ENCODE results near the gene SPATA32. TPM values are rescaled to one million over a fixed set of nuclear protein-coding genes. Genes with fewer than 3 reads are reported as not detected.

The SPATA32 gene
- under 1 TPM in 1 of 7 donors, not detected in 6; 0.12 TPM for total RNA-seq
- polyA plus RNA-seq: not detected
- long read RNA-seq, donor 1: 0 reads
- long read RNA-seq, donor 2: 0 reads
- long read RNA-seq, donor 3: 0 reads

GRCh38 chr17:45261577-45262515 lies at the start of gene SPATA32:
SPATA32 (minus strand) TSS chr17:45262094; CDS start chr17:45262016, 78 bp downstream.
- Histone ChIP-seq H3K9me3 (no peaks in the 10 kb centered on the region), H3K27me3 (no peaks in the 10 kb centered on the region), H3K4me3 (peak within 1 kb of the TSS; percentile 67), H3K36me3 (no peaks in the 10 kb centered on the region), H3K27ac (peak within 1 kb of the TSS; percentile 3 to 36), H3K4me1 (ENCODE audit: insufficient read depth) (peaks cover 4% of the 10 kb centered on the region)
- no peak for TF ChIP-seq POLR2A (IDR thresholded peaks at IDR 0.05)
- TF ChIP-seq, protein P1, sequence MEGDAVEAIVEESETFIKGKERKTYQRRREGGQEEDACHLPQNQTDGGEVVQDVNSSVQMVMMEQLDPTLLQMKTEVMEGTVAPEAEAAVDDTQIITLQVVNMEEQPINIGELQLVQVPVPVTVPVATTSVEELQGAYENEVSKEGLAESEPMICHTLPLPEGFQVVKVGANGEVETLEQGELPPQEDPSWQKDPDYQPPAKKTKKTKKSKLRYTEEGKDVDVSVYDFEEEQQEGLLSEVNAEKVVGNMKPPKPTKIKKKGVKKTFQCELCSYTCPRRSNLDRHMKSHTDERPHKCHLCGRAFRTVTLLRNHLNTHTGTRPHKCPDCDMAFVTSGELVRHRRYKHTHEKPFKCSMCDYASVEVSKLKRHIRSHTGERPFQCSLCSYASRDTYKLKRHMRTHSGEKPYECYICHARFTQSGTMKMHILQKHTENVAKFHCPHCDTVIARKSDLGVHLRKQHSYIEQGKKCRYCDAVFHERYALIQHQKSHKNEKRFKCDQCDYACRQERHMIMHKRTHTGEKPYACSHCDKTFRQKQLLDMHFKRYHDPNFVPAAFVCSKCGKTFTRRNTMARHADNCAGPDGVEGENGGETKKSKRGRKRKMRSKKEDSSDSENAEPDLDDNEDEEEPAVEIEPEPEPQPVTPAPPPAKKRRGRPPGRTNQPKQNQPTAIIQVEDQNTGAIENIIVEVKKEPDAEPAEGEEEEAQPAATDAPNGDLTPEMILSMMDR (IDR thresholded peaks at IDR 0.05): no peak
- no peak for TF ChIP-seq EP300 (IDR thresholded peaks at IDR 0.05)
- DNase-seq: peak; percentile 60 to 77 (median 73)
- intact Hi-C loops (cut with DNase I): no loop called here
- 2 to 3% (median 2%) methylated on average over 55 to 68 of the region's 68 CpGs for WGBS, 3 donors

GRCh38 chr17:45311401-45311759 lies 49.5 kb upstream of the SPATA32 start:
- Histone ChIP-seq H3K9me3 (no peaks in the 10 kb centered on the region), H3K27ac (no peak overlapping the region), H3K4me1 (ENCODE audit: insufficient read depth) (peaks cover 22% of the 10 kb centered on the region), H3K4me3 (no peak overlapping the region), H3K36me3 (no peaks in the 10 kb centered on the region), H3K27me3 (no peaks in the 10 kb centered on the region)
- 87 to 94% (median 91%) methylated on average over 4 of the region's 4 CpGs for WGBS, 3 donors
- TF ChIP-seq, protein P1 (IDR thresholded peaks at IDR 0.05): no peak
- no peak for TF ChIP-seq EP300 (IDR thresholded peaks at IDR 0.05)
- no peak for DNase-seq
- intact Hi-C loops (cut with DNase I): loop anchor here in 1 of 4 donors (10.0 kb wide), 1 partner anchor 177 kb away; the partner anchor contains the start of genes ACBD4 and PLCD3

- no peaks in the 10 kb centered on the region for H3K9me3 ChIP-seq
- no peaks in the 10 kb centered on the region for H3K36me3 ChIP-seq
- no peaks in the 10 kb centered on the region for H3K27me3 ChIP-seq
- H3K4me1 ChIP-seq (ENCODE audit: insufficient read depth): peaks cover 22% of the 10 kb centered on the region
- TF ChIP-seq POLR2A (IDR thresholded peaks at IDR 0.05) (no peak), EP300 (IDR thresholded peaks at IDR 0.05) (no peak)
- TF ChIP-seq, protein P1 (IDR thresholded peaks at IDR 0.05): no peak
- DNase-seq: no peak
- 24 to 34% (median 29%) methylated on average over 3 of the region's 3 CpGs for WGBS, 3 donors
- intact Hi-C loops (cut with DNase I): loop anchor here in 1 of 4 donors (10.0 kb wide), 1 partner anchor 176 kb away; the partner anchor contains the start of genes ACBD4 and PLCD3
- H3K27ac ChIP-seq: no peak overlapping the region
- no peak overlapping the region for H3K4me3 ChIP-seq
Observed at GRCh38 chr17:45310380-45311324, 48.8 kb upstream of the SPATA32 start.

GRCh38 chr17:45309400-45309799 lies 47.5 kb upstream of the SPATA32 start:
- DNase-seq: no peak
- Histone ChIP-seq H3K36me3 (no peaks in the 10 kb centered on the region), H3K27ac (no peak overlapping the region), H3K27me3 (no peaks in the 10 kb centered on the region), H3K4me3 (no peak overlapping the region), H3K4me1 (ENCODE audit: insufficient read depth) (peaks cover 22% of the 10 kb centered on the region), H3K9me3 (no peaks in the 10 kb centered on the region)
- TF ChIP-seq POLR2A (IDR thresholded peaks at IDR 0.05) (no peak), EP300 (IDR thresholded peaks at IDR 0.05) (no peak)
- TF ChIP-seq, protein P1 (IDR thresholded peaks at IDR 0.05): no peak
- 92 to 96% (median 93%) methylated on average over 3 to 4 of the region's 4 CpGs for WGBS, 3 donors
- intact Hi-C loops (cut with DNase I): no loop called here

Data from ovary (tissue), 10 donors.